OCI-LY1 (cell line): Measurements from ENCODE around the gene SLC22A4.

Source experiments
- EZH2 ChIP-seq: fragments of 200-600 bp; sonication (generic), shearing (Covaris generic); IDR thresholded peaks from 2 replicates; pipeline ENCODE4 v1.8.0; 2017; ENCODE audit warnings: borderline replicate concordance, mixed run types, mild to moderate bottlenecking, antibody characterized with exemption, low read length, moderate library complexity, mixed read lengths
- TF ChIP-seq, protein P1 (sequence below): fragments of 200-600 bp; sonication (generic), shearing (Covaris generic); IDR thresholded peaks from 2 replicates; pipeline ENCODE4 v1.5.1; 2017; ENCODE audit warnings: mild to moderate bottlenecking, antibody characterized with exemption, low read length, moderate library complexity, mixed read lengths

DNA sequence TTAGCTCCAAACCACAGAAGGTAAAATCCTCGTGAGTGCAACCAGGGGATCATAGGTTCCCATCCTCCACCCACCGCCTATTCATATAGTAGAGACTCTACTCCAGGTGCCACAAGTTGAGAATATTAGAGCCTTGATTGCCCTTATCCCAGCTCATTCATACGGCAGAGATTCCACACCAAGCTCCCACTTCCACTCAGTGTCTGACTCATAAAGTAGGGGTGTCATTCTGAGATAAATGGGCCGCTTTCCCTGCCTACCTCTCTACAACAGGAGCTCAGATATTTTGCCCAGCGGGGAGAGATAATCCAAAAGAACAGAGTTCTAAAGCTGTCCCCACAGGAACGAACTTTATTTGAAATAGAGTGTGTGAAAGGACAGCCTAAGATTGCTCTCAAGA, 9.4 kb downstream of the SLC22A4 start:
- TF ChIP-seq, protein P1, sequence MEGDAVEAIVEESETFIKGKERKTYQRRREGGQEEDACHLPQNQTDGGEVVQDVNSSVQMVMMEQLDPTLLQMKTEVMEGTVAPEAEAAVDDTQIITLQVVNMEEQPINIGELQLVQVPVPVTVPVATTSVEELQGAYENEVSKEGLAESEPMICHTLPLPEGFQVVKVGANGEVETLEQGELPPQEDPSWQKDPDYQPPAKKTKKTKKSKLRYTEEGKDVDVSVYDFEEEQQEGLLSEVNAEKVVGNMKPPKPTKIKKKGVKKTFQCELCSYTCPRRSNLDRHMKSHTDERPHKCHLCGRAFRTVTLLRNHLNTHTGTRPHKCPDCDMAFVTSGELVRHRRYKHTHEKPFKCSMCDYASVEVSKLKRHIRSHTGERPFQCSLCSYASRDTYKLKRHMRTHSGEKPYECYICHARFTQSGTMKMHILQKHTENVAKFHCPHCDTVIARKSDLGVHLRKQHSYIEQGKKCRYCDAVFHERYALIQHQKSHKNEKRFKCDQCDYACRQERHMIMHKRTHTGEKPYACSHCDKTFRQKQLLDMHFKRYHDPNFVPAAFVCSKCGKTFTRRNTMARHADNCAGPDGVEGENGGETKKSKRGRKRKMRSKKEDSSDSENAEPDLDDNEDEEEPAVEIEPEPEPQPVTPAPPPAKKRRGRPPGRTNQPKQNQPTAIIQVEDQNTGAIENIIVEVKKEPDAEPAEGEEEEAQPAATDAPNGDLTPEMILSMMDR, result no peak
- TF ChIP-seq EZH2, result no peak
